Stimulated activated naive CD4-positive, alpha-beta T cell (primary cell): ENCODE data around the gene PIK3R5.

Experiments used
- DNase-seq, 6 experiments: peaks; one replicate each; lab custom pipeline; 2025; lab: John Stamatoyannopoulos, UW

PIK3R5 gene

GRCh38 chr17:8896641-8897635 is 68.6 kb downstream of the PIK3R5 start:
- no peak for DNase-seq

- DNase-seq: no peak
Measured at GRCh38 chr17:8896087-8896486, 69.4 kb downstream of the PIK3R5 start.

DNA sequence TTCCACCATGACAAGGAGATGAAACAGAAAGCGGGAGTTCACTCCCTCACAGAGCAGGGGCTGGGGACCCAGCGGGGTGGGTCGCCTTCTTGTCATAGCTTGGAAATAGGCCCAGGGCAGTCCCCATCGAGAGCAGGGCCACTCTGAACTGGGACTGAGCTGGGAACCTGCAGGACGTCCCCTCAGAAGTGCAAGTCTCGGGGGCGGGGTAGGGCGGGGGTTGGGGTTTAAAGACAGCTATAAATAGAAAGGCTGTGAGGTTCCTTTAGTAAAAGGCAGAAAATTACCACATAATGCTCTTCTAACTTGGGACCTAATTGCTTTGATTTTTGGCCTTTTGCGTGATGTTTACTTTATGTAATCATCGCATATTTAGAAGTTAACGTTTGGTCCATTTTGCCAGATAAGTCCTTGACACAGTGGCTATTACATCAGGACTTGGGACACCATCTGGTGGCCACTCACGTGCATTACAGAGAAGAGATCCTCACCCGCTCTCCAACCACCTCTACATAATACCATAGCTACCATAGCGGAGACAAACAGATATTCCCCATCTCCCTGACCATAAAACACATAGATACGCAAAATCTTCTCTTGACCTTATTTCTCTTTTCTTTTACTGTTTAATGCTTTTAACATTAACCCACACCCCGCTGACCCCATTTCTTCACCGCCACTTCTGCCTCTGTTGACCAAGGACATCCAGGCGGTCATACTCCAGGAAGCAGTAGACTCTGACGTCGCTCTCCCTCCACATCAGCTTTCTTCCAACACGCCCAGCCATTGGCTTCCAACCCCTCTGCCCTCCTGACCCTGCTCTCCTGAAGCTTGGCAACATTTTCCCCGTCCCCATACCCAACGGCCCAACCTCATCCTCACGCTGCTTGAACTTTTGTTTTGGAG is 70.6 kb downstream of the PIK3R5 start:
- peak in 4 of 6 experiments; percentile 18 to 47 (median 39) for DNase-seq

DNA sequence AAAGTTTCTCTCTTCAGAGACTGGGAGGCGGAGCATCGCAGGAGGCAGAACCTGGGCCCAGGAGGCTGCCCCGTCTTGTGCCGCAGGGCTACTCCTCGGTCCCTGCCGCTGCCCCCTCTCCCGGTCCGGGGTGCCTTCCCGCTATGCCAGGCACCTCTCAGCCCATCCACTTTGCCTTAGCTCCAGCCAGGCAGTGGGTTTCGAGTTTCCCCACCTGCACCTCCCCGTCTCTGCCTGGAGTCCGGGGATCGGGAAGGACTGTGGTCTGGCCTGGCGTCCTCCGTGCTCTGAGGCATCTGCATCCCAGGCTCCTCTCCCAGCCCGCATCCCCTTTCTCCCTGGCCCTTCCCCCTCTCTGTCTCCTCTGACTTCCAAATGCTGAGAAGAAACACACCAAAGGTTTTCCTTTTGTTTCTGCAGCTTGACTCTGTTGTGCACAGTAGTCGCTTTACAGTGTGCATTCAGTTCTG is 71.3 kb downstream of the PIK3R5 start:
- DNase-seq: no peak

DNA sequence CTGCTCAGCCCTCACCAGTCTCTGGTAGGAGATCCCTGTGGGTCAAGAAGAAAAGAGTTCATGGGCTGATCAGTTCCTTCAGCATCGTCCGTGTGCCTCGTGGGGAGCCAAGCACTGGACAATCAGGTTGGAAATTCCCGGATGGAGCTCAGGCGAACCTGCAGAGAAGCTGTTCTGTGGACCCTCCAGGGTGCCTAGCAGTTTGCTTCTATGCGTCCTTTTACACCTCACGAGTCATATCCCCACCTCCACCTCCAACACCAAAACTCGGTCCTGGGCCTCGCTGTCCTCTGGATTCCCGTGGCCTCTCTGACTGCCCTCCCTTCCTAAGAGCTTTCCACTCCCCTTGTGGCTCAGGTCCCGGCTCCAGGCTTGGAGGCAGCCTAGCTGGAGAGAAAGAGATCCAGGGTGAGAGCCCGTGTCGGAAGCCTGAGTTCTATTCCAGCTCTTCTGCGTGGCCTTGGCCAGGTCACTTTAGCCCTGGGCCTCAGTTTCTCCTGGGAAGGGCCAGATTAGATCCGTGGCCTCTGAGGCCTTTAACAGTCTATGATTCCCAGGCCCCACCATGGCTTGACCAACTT is 71.8 kb downstream of the PIK3R5 start:
- DNase-seq: no peak

GRCh38 chr17:8893059-8893458 is 72.4 kb downstream of the PIK3R5 start:
- no peak for DNase-seq

GRCh38 chr17:8892338-8892690 is 73.2 kb downstream of the PIK3R5 start:
- no peak for DNase-seq

DNA sequence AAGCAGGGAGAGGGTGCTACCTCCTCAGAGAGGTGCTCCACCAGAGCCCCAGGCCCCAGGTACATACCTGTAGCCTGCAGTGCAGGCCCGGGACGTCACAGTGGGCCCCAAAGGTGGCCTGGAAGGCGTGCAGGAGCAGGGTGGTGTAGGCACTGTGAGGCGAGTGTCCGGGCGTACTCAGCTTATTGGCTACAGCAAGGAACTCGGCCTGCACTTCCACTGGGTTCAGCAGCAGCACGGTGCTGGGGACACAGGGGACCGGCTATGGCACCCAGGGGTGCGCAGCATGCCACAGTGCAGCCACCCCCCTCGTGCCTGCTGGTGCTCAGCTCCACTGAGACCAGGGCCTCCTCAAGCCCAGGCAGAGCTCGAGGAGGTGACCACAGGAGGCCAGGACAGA is 74.8 kb downstream of the PIK3R5 start:
- no peak for DNase-seq

GRCh38 chr17:8889458-8890210 is 75.9 kb downstream of the PIK3R5 start:
- no peak for DNase-seq

GRCh38 chr17:8888704-8889302 is 76.7 kb downstream of the PIK3R5 start:
- no peak for DNase-seq

GRCh38 chr17:8887834-8888703 is 77.4 kb downstream of the PIK3R5 start:
- DNase-seq: no peak

DNA sequence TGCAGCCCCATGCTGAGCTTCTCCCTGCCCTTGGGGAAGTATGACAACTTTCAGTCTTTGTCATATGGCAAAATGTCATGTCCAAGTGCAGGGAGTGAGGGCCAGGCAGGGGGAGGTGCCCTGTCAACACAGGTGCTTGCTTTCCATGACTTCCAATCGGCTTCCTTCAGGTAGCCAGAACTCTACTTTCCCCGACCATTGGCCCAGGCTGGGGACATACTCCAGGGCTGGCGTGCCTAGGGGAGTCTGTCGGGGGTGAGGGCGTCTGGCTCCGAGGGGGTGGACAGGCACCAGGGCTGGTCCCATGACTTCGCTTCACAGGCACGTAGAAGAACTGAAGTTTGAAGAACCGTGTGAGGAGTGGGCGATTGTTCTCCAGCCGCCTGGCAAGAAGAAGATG is 78.2 kb downstream of the PIK3R5 start:
- DNase-seq: no peak

- no peak for DNase-seq
Measured at GRCh38 chr17:8885967-8886684, 79.4 kb downstream of the PIK3R5 start.

DNA sequence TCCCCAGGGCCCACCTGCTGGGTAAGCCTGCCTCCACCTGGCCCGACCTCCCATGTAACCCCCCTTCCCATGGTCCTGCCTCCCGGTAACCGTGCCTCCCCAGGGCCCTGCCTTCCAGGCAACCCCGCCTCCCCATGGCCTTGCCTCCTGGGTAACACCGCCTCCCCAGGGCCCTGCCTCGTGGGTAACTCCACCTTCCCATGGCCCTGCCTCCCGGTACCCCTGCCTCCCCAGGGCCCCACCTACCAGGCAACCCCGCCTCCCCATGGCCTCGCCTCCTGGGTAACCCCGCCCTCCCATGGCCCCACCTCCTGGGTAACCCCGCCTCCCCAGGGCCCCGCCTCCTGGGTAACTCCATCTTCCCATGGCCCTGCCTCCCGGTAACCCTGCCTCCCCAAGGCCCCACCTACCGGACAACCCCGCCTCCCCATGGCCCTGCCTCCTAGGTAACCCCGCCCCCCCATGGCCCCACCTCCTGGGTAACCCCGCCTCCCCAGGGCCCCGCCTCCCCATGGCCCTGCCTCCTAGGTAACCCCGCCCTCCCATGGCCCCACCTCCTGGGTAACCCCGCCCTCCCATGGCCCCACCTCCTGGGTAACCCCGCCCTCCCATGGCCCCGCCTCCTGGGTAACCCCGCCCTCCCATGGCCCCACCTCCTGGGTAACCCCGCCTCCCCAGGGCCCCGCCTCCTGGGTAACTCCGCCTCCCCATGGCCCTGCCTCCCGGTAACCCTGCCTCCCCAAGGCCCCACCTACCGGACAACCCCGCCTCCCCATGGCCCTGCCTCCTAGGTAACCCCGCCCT is 80.1 kb downstream of the PIK3R5 start:
- DNase-seq: peak in 5 of 6 experiments; percentile 52 to 85 (median 60)

- no peak for DNase-seq
Measured at GRCh38 chr17:8884336-8884990, 81.0 kb downstream of the PIK3R5 start.

GRCh38 chr17:8883353-8883752 is 82.2 kb downstream of the PIK3R5 start:
- no peak for DNase-seq

DNA sequence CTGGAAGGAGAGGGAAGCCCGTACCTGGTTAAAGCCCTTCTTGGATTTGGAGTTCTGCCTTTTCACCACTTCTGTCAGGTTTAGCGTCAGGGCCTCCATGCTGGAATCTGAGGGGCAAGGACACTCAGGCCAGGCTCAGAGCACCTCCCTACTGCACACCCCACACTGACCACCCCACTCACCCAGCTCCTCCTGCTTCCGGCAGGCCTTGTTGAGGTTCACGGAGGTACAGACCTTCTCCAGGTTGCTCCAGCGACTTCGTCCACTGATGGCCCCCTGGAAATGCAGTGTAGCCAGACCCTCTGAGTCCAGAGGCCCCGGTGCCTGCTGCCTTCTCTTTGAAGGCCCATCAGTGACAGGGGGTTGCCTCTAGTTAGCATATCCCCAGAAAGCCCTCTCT is 83.9 kb downstream of the PIK3R5 start:
- no peak for DNase-seq

DNA sequence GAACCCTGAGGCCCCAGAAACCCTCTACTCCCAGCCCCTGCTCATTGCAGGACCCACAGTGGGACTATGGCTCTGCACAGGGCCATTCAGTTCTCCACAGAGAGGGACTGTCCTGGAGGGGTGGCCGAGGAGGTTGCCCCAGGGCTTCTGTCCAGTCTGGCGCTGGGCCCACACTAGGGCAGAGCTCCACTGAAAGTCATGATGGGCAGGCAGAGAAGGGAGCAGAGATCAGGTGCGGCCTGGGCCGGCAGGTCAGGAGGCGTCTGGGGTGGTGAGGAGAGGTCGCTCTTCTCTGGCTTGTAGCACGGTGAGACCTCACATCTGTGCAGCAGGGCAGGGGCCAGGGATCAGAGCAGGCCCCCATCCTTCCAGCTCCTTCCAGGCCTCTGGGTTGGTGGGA is 85.0 kb downstream of the PIK3R5 start:
- DNase-seq: no peak
